IMR-90 (cell line): ENCODE data around the gene TUBGCP6. TPM values are rescaled to one million over a fixed set of nuclear protein-coding genes. Genes with fewer than 3 reads are reported as not detected.

Experiments
- ATAC-seq: fragments of 200-7000 bp; cut with Tn5 transposase; 2 replicates; pipeline ENCODE4 v1.9.1; 2020; ENCODE audit warnings: low read depth, mild to moderate bottlenecking, moderate library complexity
- BruUV-seq: library from RNA; stranded (reverse); fragments of 400-500 nt; replicated peaks from 2 replicates; lab custom pipeline; 2021; lab: Mats Ljungman, UMichigan
- CTCF ChIA-PET: fragments of 300-600 bp; formaldehyde crosslinking; extraction: SDS; loops from one replicate; lab custom pipeline; 2021; ENCODE audit warnings: antibody characterized with exemption; lab: Yijun Ruan, JAX
- POLR2A ChIA-PET: fragments of 300-600 bp; sonication (Branson Sonifier 250); formaldehyde crosslinking; loops from one replicate; lab custom pipeline; 2022; ENCODE audit warnings: antibody characterized with exemption; ENCODE audit not compliant: unreplicated experiment; lab: Charles Lee
- DNase-seq: peaks from one replicate; pipeline ENCODE4 v3.0.0; 2013
- H2AFZ ChIP-seq: replicated peaks from 2 replicates; pipeline ENCODE3; 2013; ENCODE audit warnings: low read length, mild to moderate bottlenecking; ENCODE audit not compliant: poor library complexity
- H2AK5ac ChIP-seq: 2 replicates; pipeline ENCODE4 v1.6.1; 2013; ENCODE audit warnings: low read depth, low read length, inconsistent platforms
- H2AK9ac ChIP-seq: replicated peaks from 2 replicates; pipeline ENCODE3; 2013; ENCODE audit warnings: mild to moderate bottlenecking, low read depth, low read length, moderate library complexity; ENCODE audit not compliant: poor library complexity
- H2BK120ac ChIP-seq: 2 replicates; pipeline ENCODE4 v1.6.1; 2013; ENCODE audit warnings: low read depth, low read length, inconsistent platforms
- H2BK15ac ChIP-seq: 3 replicates; pipeline ENCODE4 v1.6.1; 2013; ENCODE audit warnings: low read depth, low read length, inconsistent platforms
- H2BK20ac ChIP-seq: 2 replicates; pipeline ENCODE4 v1.6.1; 2013; ENCODE audit warnings: low read depth, mild to moderate bottlenecking, inconsistent platforms, low read length, moderate library complexity
- H2BK5ac ChIP-seq: 2 replicates; pipeline ENCODE4 v1.6.1; 2013; ENCODE audit warnings: mild to moderate bottlenecking, low read depth, low read length, inconsistent platforms; ENCODE audit not compliant: poor library complexity, severe bottlenecking
- H3K14ac ChIP-seq: replicated peaks from 2 replicates; pipeline ENCODE4 v1.6.1; 2013; ENCODE audit warnings: low read depth, low read length, inconsistent platforms
- H3K18ac ChIP-seq: 2 replicates; pipeline ENCODE4 v1.6.1; 2013; ENCODE audit warnings: low read depth, low read length, control low read depth
- H3K23ac ChIP-seq: 2 replicates; pipeline ENCODE4 v1.6.1; 2013; ENCODE audit warnings: low read depth, low read length, inconsistent platforms
- H3K27ac ChIP-seq: 2 replicates; pipeline ENCODE4 v1.5.1; 2013; ENCODE audit warnings: mild to moderate bottlenecking, control low read depth, low read length; ENCODE audit not compliant: insufficient read depth
- H3K27me3 ChIP-seq: 2 replicates; pipeline ENCODE4 v1.6.1; 2013; ENCODE audit warnings: low read length; ENCODE audit not compliant: control insufficient read depth, insufficient read depth
- H3K36me3 ChIP-seq: 2 replicates; pipeline ENCODE4 v1.6.1; 2013; ENCODE audit warnings: low read length, mixed read lengths; ENCODE audit not compliant: control insufficient read depth, insufficient read depth
- H3K4ac ChIP-seq: 2 replicates; pipeline ENCODE4 v1.6.1; 2013; ENCODE audit warnings: low read depth, low read length, inconsistent platforms
- H3K4me1 ChIP-seq: 2 replicates; pipeline ENCODE4 v1.6.1; 2013; ENCODE audit warnings: low read length, mixed read lengths; ENCODE audit not compliant: control insufficient read depth, insufficient read depth
- H3K4me2 ChIP-seq: 2 replicates; pipeline ENCODE4 v1.6.1; 2013; ENCODE audit warnings: low read depth, mild to moderate bottlenecking, control low read depth, low read length, moderate library complexity
- H3K4me3 ChIP-seq: 2 replicates; pipeline ENCODE4 v1.5.1; 2013; ENCODE audit warnings: low read depth, mild to moderate bottlenecking, control low read depth, low read length, moderate library complexity; ENCODE audit not compliant: insufficient read depth
- H3K56ac ChIP-seq: 2 replicates; pipeline ENCODE4 v1.6.1; 2013; ENCODE audit warnings: low read length, inconsistent platforms; ENCODE audit not compliant: insufficient read depth; ENCODE audit errors: extremely low read depth
- H3K79me1 ChIP-seq, 2 experiments: 2 replicates each; pipeline ENCODE4 v1.6.1; 2013; ENCODE audit warnings: low read length in 2 of 2, inconsistent platforms in 1 of 2, low read depth in 1 of 2
- H3K9ac ChIP-seq: 2 replicates; pipeline ENCODE4 v1.6.1; 2013; ENCODE audit warnings: low read depth, low read length, control low read depth
- H3K9me1 ChIP-seq: 2 replicates; pipeline ENCODE4 v1.6.1; 2013; ENCODE audit warnings: low read length, inconsistent platforms; ENCODE audit not compliant: insufficient read depth
- H3K9me3 ChIP-seq: 2 replicates; pipeline ENCODE4 v1.6.1; 2013; ENCODE audit warnings: low read length; ENCODE audit not compliant: control insufficient read depth, insufficient read depth
- H4K20me1 ChIP-seq: 2 replicates; pipeline ENCODE4 v1.6.1; 2013; ENCODE audit warnings: low read length, inconsistent platforms; ENCODE audit not compliant: insufficient read depth
- H4K5ac ChIP-seq: 2 replicates; pipeline ENCODE4 v1.6.1; 2013; ENCODE audit warnings: mild to moderate bottlenecking, low read depth, low read length, control low read depth
- H4K8ac ChIP-seq, 2 experiments: 2 replicates each; pipeline ENCODE4 v1.6.1; 2013; ENCODE audit warnings: low read depth in 2 of 2, low read length in 2 of 2, control low read depth in 1 of 2, inconsistent platforms in 1 of 2
- H4K91ac ChIP-seq: 2 replicates; pipeline ENCODE4 v1.6.1; 2013; ENCODE audit warnings: low read depth, low read length, inconsistent platforms; ENCODE audit not compliant: insufficient read depth
- BHLHE40 ChIP-seq: fragments of 150-350 bp; IDR thresholded peaks from 2 replicates; pipeline ENCODE4 v1.6.1; 2016; ENCODE audit warnings: mild to moderate bottlenecking, low read depth, low read length
- CEBPB ChIP-seq: IDR thresholded peaks from 2 replicates; pipeline ENCODE4 v1.6.1; 2012; ENCODE audit warnings: low read depth, low read length, improper control_type of control experiment
- CHD1 ChIP-seq: IDR thresholded peaks from 2 replicates; pipeline ENCODE4 v1.6.1; 2012; ENCODE audit warnings: low read depth, low read length, improper control_type of control experiment
- CTCF ChIP-seq: conservative IDR thresholded peaks from 2 replicates; pipeline ENCODE4 v1.5.1; 2012; ENCODE audit warnings: mild to moderate bottlenecking, low read depth, low read length, improper control_type of control experiment
- ELK1 ChIP-seq: fragments of 150-350 bp; IDR thresholded peaks from 2 replicates; pipeline ENCODE4 v1.6.1; 2016; ENCODE audit warnings: low read depth, mild to moderate bottlenecking, low read length, moderate library complexity, borderline replicate concordance
- FOS ChIP-seq: fragments of 150-350 bp; IDR thresholded peaks from 2 replicates; pipeline ENCODE4 v1.6.1; 2016; ENCODE audit warnings: low read depth, low read length
- MAFK ChIP-seq: IDR thresholded peaks from 2 replicates; pipeline ENCODE4 v1.6.1; 2012; ENCODE audit warnings: low read depth, low read length, improper control_type of control experiment
- MAZ ChIP-seq: IDR thresholded peaks from 2 replicates; pipeline ENCODE4 v1.6.1; 2012; ENCODE audit warnings: low read depth, mild to moderate bottlenecking, low read length, improper control_type of control experiment, moderate library complexity, borderline replicate concordance
- MXI1 ChIP-seq: IDR thresholded peaks from 2 replicates; pipeline ENCODE4 v1.6.1; 2012; ENCODE audit warnings: low read depth, mild to moderate bottlenecking, low read length, moderate library complexity, borderline replicate concordance
- NFE2L2 ChIP-seq: fragments of 150-350 bp; IDR thresholded peaks from 2 replicates; pipeline ENCODE4 v1.6.1; 2016; ENCODE audit warnings: low read depth, mild to moderate bottlenecking, low read length
- POLR2A ChIP-seq: IDR thresholded peaks from 2 replicates; pipeline ENCODE4 v1.6.1; 2012; ENCODE audit warnings: mild to moderate bottlenecking, low read depth, low read length
- RAD21 ChIP-seq: IDR thresholded peaks from 2 replicates; pipeline ENCODE4 v1.6.1; 2012; ENCODE audit warnings: low read length, improper control_type of control experiment
- RCOR1 ChIP-seq: IDR thresholded peaks from 2 replicates; pipeline ENCODE4 v1.6.1; 2012; ENCODE audit warnings: mild to moderate bottlenecking, low read length, improper control_type of control experiment; ENCODE audit not compliant: insufficient replicate concordance
- RFX5 ChIP-seq: IDR thresholded peaks from 2 replicates; pipeline ENCODE4 v1.8.0; 2012; ENCODE audit warnings: low read depth, mild to moderate bottlenecking, low read length, moderate library complexity
- SMC3 ChIP-seq: fragments of 150-350 bp; IDR thresholded peaks from 2 replicates; pipeline ENCODE4 v1.6.1; 2016; ENCODE audit warnings: low read depth, mild to moderate bottlenecking, antibody characterized with exemption, low read length, moderate library complexity
- USF2 ChIP-seq: fragments of 150-350 bp; IDR thresholded peaks from 2 replicates; pipeline ENCODE4 v1.6.1; 2017; ENCODE audit warnings: mild to moderate bottlenecking, antibody characterized with exemption, low read length, low read depth
- WGBS, 2 experiments: methylation state at CpG; one replicate each; pipeline versions ENCODE4 v1.1.5 to v1.1.7; 2013; ENCODE audit warnings: missing lambda C conversion rate in 2 of 2; ENCODE audit not compliant: insufficient read length in 1 of 2; ENCODE audit errors: extremely low coverage in 2 of 2; 5-methylcytosine and 5-hydroxymethylcytosine counted together
- dilution Hi-C: fragments of 300-500 bp; cut with HindIII; formaldehyde crosslinking; loops from one replicate; pipeline ENCODE4 v1.14.3; 2018; ENCODE audit warnings: low sequenced_read_pairs; ENCODE audit not compliant: unreplicated experiment
- in situ Hi-C: fragments of 300-500 bp; cut with MboI; formaldehyde crosslinking; loops from 3 replicates; pipeline ENCODE4 v1.14.3; 2019; ENCODE audit warnings: low sequenced_read_pairs, inconsistent platforms, mixed read lengths
- intact Hi-C: fragments of 100-400 bp; cut with micrococcal nuclease; formaldehyde crosslinking; loops from 2 replicates; pipeline ENCODE4 v1.10.0; 2022
- polyA plus RNA-seq, 3 experiments: library from polyadenylated mRNA; depleted of rRNA; stranded (reverse); fragments of >200 nt; gene quantifications; 2 replicates each; pipeline ENCODE4 v1.2.3, GENCODE V29; 2012; ENCODE audit warnings: low replicate concordance in 1 of 3
- total RNA-seq: library from RNA; depleted of rRNA; stranded (reverse); fragments of >200 nt; gene quantifications from 2 replicates; pipeline ENCODE4 v1.2.3, GENCODE V29; 2012

TUBGCP6 gene
- total and polyA plus RNA-seq, 2 of the 4 experiments (the other 2 are of a cell fraction), result 10.8 to 28.6 TPM

GRCh38 chr22:50281957-50282356 is 37.1 kb upstream of the TUBGCP6 start:
- peaks cover 41% of the 10 kb centered on the region for H4K20me1 ChIP-seq
- H3K79me1 ChIP-seq, result peaks cover 13 to 39% of the 10 kb centered on the region in 2 experiments; a peak in 3 of 4 replicates
- H2BK120ac ChIP-seq, result peak overlapping the region; percentile 74
- 87% methylated on average over 18 of the region's 25 CpGs; no CpG with 5 or more reads in 1 of the 2 experiments for WGBS, 2 experiments
- peak overlapping the region; percentile 68 for H2AFZ ChIP-seq
- peak overlapping the region; percentile 94 for H2AK9ac ChIP-seq
- no peak overlapping the region for H3K4me2 ChIP-seq
- BruUV-seq, result no TSS peak
- DNase-seq (no peak), ATAC-seq (no peak)
- in situ Hi-C loops, result no loop called here
- peaks cover 8% of the 10 kb centered on the region for H3K4me1 ChIP-seq
- H3K36me3 ChIP-seq, result peaks cover 89% of the 10 kb centered on the region
- H3K4me3 ChIP-seq, result no peak overlapping the region
- intact Hi-C loops, result no loop called here
- peak overlapping the region; percentile 7 to 67; a peak in 2 of 4 replicates for H4K8ac ChIP-seq
- H2BK15ac ChIP-seq, result peak overlapping the region; percentile 33; the same call in 2 of the 3 replicates
- H4K5ac ChIP-seq, result no peak overlapping the region
- peak overlapping the region; percentile 94 for H3K4ac ChIP-seq
- ChIA-PET POLR2A (no interaction called here), CTCF (no interaction called here)
- H3K9me1 ChIP-seq, result no peaks in the 10 kb centered on the region
- H3K9me3 ChIP-seq, result no peaks in the 10 kb centered on the region
- no peaks in the 10 kb centered on the region for H3K27me3 ChIP-seq
- H3K56ac ChIP-seq, result no peak overlapping the region
- H3K14ac ChIP-seq, result peak overlapping the region; percentile 79; the same call in 1 of the 2 replicates
- no peak overlapping the region for H3K23ac ChIP-seq
- no peak overlapping the region for H3K9ac ChIP-seq
- TF ChIP-seq RAD21, result no peak
- TF ChIP-seq BHLHE40, result no peak
- TF ChIP-seq ELK1, result no peak
- no peak for TF ChIP-seq RFX5
- no peak for TF ChIP-seq MXI1
- no peak for TF ChIP-seq MAZ
- no peak for TF ChIP-seq POLR2A
- no peak for TF ChIP-seq NFE2L2
- no peak for TF ChIP-seq MAFK
- TF ChIP-seq CTCF, result no peak
- TF ChIP-seq CEBPB, result no peak
- no peak for TF ChIP-seq FOS
- TF ChIP-seq CHD1, result no peak
- no peak for TF ChIP-seq SMC3
- TF ChIP-seq RCOR1, result no peak
- TF ChIP-seq USF2, result no peak
- peak overlapping the region; percentile 79; the same call in 1 of the 2 replicates for H4K91ac ChIP-seq
- peak overlapping the region; percentile 99 for H2BK5ac ChIP-seq
- peak overlapping the region; percentile 90 for H2AK5ac ChIP-seq
- peak overlapping the region; percentile 35; the same call in 1 of the 2 replicates for H2BK20ac ChIP-seq
- peak overlapping the region; percentile 74 for H3K27ac ChIP-seq
- dilution Hi-C loops, result no loop called here
- H3K18ac ChIP-seq, result no peak overlapping the region
